Peyer's patch (tissue), 4 donors: Measurements from ENCODE around the gene CUEDC2.

ENCODE experiments used
- CTCF ChIP-seq, 6 experiments: fragments of 450-650 bp in 4 of 6; fragments of 200-600 bp in 2 of 6; sonication (generic) in 1 of 6; IDR thresholded peaks; one replicate each; pipeline ENCODE4 v1.5.1; 2017 to 2019; ENCODE audit warnings: antibody characterized with exemption in 6 of 6, mild to moderate bottlenecking in 3 of 6, moderate library complexity in 1 of 6
- POLR2A ChIP-seq, 2 donors: fragments of 450-650 bp; IDR thresholded peaks; one replicate each; pipeline ENCODE4 v1.5.1; 2017; ENCODE audit warnings: antibody characterized with exemption in 2 of 2, mild to moderate bottlenecking in 2 of 2, moderate library complexity in 2 of 2

GRCh38 chr10:102376901-102377300 lies 55.5 kb downstream of the CUEDC2 start:
- no peak for TF ChIP-seq CTCF (IDR thresholded peaks at IDR 0.05)
- TF ChIP-seq POLR2A (IDR thresholded peaks at IDR 0.05): no peak
